Smooth muscle cell (in vitro differentiated cells): Measurements from ENCODE around the gene ATP9A. TPM values are rescaled to one million over a fixed set of nuclear protein-coding genes. Genes with fewer than 3 reads are reported as not detected.

Experiments used
- DNase-seq: peaks from one replicate; lab custom pipeline; 2025; ENCODE audit not compliant: unreplicated experiment; lab: John Stamatoyannopoulos, UW
- H2AFZ ChIP-seq: fragments of 200-600 bp; sonication (generic); 2 replicates; pipeline ENCODE4 v1.6.0; 2016; ENCODE audit warnings: antibody characterized with exemption, low read depth, mild to moderate bottlenecking
- H3F3A ChIP-seq: fragments of 200-600 bp; sonication (generic); 2 replicates; pipeline ENCODE4 v1.6.0; 2017; ENCODE audit warnings: antibody characterized with exemption, low read depth
- H3K27ac ChIP-seq: fragments of 200-600 bp; sonication (generic); 2 replicates; pipeline ENCODE4 v1.5.1; 2016; ENCODE audit warnings: low read depth, mild to moderate bottlenecking
- H3K27me3 ChIP-seq: fragments of 200-600 bp; sonication (generic); 2 replicates; pipeline ENCODE4 v1.6.1; 2016; ENCODE audit warnings: low read depth, mild to moderate bottlenecking
- H3K36me3 ChIP-seq: fragments of 200-600 bp; sonication (generic); 2 replicates; pipeline ENCODE4 v1.5.1; 2016; ENCODE audit warnings: low read depth
- H3K4me1 ChIP-seq: fragments of 200-600 bp; sonication (generic); 2 replicates; pipeline ENCODE4 v1.5.1; 2016; ENCODE audit warnings: low read depth
- H3K4me2 ChIP-seq: fragments of 200-600 bp; sonication (generic); 2 replicates; pipeline ENCODE4 v1.6.0; 2016; ENCODE audit warnings: mild to moderate bottlenecking
- H3K4me3 ChIP-seq: fragments of 200-600 bp; sonication (generic); 2 replicates; pipeline ENCODE4 v1.5.1; 2016; ENCODE audit warnings: mild to moderate bottlenecking
- H3K79me2 ChIP-seq: fragments of 200-600 bp; sonication (generic); 2 replicates; pipeline ENCODE4 v1.6.0; 2016; ENCODE audit warnings: low read depth, mild to moderate bottlenecking
- H3K9ac ChIP-seq: fragments of 200-600 bp; sonication (generic); 2 replicates; pipeline ENCODE4 v1.6.0; 2016; ENCODE audit warnings: low read depth
- H3K9me3 ChIP-seq: fragments of 200-600 bp; sonication (generic); replicated peaks from 2 replicates; pipeline ENCODE4 v1.5.1; 2016; ENCODE audit warnings: low read depth
- H4K20me1 ChIP-seq: fragments of 200-600 bp; sonication (generic); 2 replicates; pipeline ENCODE4 v1.6.0; 2016; ENCODE audit warnings: low read depth
- WGBS: methylation state at CpG from one replicate; pipeline ENCODE4 v1.1.7; 2016; ENCODE audit warnings: low lambda C conversion rate; 5-methylcytosine and 5-hydroxymethylcytosine counted together
- polyA plus RNA-seq: library from polyadenylated mRNA; unstranded; fragments of >200 nt; fragmentation: Nextera tagmentation; extraction: Ambion mirVana; gene quantifications from 2 replicates; pipeline ENCODE4 v1.2.1, GENCODE V29; 2016
- total RNA-seq: library from RNA; depleted of rRNA; stranded (reverse); fragments of >200 nt; gene quantifications from 2 replicates; pipeline ENCODE4 v1.2.3, GENCODE V29; 2014
- TF ChIP-seq, protein P1 (sequence below): fragments of 200-600 bp; sonication (generic); IDR thresholded peaks from 2 replicates; pipeline ENCODE4 v1.5.1; 2017; ENCODE audit warnings: borderline replicate concordance, mild to moderate bottlenecking, antibody characterized with exemption; ENCODE audit not compliant: insufficient read depth, poor library complexity, severe bottlenecking

The ATP9A gene
- total and polyA plus RNA-seq, 2 experiments from 2014 or later = 3.4 to 8.0 TPM

- no peaks in the 10 kb centered on the region for H3K27me3 ChIP-seq
- H4K20me1 ChIP-seq = no peaks in the 10 kb centered on the region
- no peak overlapping the region for H2AFZ ChIP-seq
- H3K27ac ChIP-seq = peak overlapping the region; percentile 84
- H3K36me3 ChIP-seq = no peaks in the 10 kb centered on the region
- H3K4me2 ChIP-seq = no peak overlapping the region
- peaks cover 18% of the 10 kb centered on the region for H3K79me2 ChIP-seq
- H3K4me3 ChIP-seq = no peak overlapping the region
- H3K4me1 ChIP-seq = peaks cover 12% of the 10 kb centered on the region
- no peak for DNase-seq
- TF ChIP-seq, protein P1, sequence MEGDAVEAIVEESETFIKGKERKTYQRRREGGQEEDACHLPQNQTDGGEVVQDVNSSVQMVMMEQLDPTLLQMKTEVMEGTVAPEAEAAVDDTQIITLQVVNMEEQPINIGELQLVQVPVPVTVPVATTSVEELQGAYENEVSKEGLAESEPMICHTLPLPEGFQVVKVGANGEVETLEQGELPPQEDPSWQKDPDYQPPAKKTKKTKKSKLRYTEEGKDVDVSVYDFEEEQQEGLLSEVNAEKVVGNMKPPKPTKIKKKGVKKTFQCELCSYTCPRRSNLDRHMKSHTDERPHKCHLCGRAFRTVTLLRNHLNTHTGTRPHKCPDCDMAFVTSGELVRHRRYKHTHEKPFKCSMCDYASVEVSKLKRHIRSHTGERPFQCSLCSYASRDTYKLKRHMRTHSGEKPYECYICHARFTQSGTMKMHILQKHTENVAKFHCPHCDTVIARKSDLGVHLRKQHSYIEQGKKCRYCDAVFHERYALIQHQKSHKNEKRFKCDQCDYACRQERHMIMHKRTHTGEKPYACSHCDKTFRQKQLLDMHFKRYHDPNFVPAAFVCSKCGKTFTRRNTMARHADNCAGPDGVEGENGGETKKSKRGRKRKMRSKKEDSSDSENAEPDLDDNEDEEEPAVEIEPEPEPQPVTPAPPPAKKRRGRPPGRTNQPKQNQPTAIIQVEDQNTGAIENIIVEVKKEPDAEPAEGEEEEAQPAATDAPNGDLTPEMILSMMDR = no peak
- peaks cover 15% of the 10 kb centered on the region for H3F3A ChIP-seq
- H3K9me3 ChIP-seq = no peaks in the 10 kb centered on the region
- WGBS = 92% methylated on average over 10 of the region's 10 CpGs
- peak overlapping the region; percentile 47 for H3K9ac ChIP-seq
Measured at GRCh38 chr20:51750770-51751388, 17.3 kb downstream of the ATP9A start.

DNA sequence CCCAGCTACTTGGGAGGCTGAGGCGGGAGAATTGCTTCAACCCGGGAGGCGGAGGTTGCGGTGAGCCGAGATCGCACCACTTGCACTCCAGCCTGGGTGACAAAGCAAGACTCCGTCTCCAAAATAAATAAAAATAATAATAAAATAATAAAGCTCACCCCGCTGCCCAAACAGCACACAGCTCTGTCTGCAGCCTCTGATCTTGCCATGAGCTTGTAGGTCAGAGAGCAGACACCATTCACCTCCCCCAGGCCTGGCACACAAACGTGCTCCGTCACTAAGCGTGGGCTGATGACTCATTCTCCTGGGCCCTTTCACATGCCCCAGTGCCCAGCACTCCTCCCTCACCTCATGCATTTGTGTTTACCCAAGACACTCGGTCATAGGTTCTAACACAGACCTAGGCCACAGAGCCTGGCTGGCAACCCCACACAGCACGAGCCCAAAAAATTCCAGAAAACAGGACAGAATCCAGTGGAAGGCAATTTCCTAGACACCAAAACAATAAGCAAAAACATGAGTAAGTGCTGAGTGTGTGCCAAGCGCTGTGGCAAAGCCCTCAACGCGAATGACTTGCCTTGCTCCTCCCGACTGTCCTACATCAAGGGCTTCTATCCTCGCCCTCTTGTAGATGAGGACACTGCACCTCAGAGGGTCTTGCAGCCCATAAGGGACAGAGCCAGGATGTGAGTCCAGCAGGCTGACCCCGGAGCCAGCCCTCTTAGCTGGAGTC, 18.0 kb downstream of the ATP9A start:
- peak overlapping the region; percentile 84 for H3K27ac ChIP-seq
- H3K36me3 ChIP-seq = no peaks in the 10 kb centered on the region
- H2AFZ ChIP-seq = no peak overlapping the region
- 72% methylated on average over 19 of the region's 19 CpGs for WGBS
- peaks cover 15% of the 10 kb centered on the region for H3F3A ChIP-seq
- peak overlapping the region; percentile 47 for H3K9ac ChIP-seq
- peaks cover 12% of the 10 kb centered on the region for H3K4me1 ChIP-seq
- DNase-seq = no peak
- TF ChIP-seq, protein P1 = no peak
- H3K27me3 ChIP-seq = no peaks in the 10 kb centered on the region
- peaks cover 22% of the 10 kb centered on the region for H3K79me2 ChIP-seq
- H3K9me3 ChIP-seq = no peaks in the 10 kb centered on the region
- H3K4me2 ChIP-seq = peak overlapping the region; percentile 27
- no peaks in the 10 kb centered on the region for H4K20me1 ChIP-seq
- no peak overlapping the region for H3K4me3 ChIP-seq

DNA sequence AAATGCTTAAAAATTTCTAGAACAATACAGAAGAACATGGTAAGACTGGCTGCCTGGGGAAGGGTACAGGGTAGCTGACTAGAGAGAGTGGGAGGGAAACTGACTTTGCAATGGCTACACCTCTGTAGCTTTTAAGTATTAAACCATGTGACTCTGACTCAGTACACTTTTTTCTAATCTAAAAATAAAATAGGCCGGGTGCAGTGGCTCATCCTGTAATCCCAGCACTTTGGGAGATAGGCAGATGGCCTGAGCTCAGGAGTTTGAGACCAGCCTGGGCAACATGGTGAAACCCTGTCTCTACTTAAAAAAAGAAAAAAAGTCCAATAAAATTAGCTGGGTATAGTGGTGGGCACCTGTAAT, 18.5 kb downstream of the ATP9A start:
- Histone ChIP-seq H3K27me3 (no peaks in the 10 kb centered on the region), H4K20me1 (no peaks in the 10 kb centered on the region), H3K9ac (no peak overlapping the region), H3K4me3 (no peak overlapping the region), H3K9me3 (no peaks in the 10 kb centered on the region), H2AFZ (no peak overlapping the region), H3K4me1 (peaks cover 12% of the 10 kb centered on the region), H3K36me3 (no peaks in the 10 kb centered on the region), H3K27ac (peak overlapping the region; percentile 84), H3K79me2 (peaks cover 21% of the 10 kb centered on the region), H3F3A (peaks cover 15% of the 10 kb centered on the region), H3K4me2 (peak overlapping the region; percentile 27)
- WGBS = 8% methylated on average over 1 of the region's 1 CpG
- no peak for DNase-seq
- TF ChIP-seq, protein P1 = no peak
